LNCAP (cell line): ENCODE results near the gene NME7.

Experiments
- TF ChIP-seq, protein P1 (sequence below): fragments of 450-650 bp; IDR thresholded peaks from 2 replicates; pipeline ENCODE4 v1.5.1; 2017; ENCODE audit warnings: mild to moderate bottlenecking

The NME7 gene

DNA sequence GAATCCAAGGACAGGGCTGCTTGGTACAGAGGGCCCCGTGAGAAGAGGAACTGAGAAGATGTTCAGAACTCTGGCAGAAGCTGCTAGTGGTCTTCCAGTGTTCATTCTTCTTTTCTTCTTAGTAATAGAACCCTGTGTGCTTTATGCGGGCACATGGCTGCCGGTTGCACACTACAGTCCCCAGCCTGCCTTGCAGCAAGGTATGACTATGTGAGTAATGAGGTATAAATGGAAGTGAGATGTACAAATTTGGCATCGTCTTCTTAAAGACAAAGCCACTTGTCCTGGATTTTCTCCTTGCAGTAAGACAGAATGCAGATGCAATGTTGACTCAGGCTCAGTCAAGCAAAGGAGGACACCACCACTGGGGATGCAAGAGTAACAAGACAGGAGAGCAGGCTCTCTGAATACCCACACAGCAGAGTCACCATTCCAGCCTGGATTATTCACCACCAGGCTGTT lies 276.1 kb downstream of the NME7 start:
- TF ChIP-seq, protein P1, sequence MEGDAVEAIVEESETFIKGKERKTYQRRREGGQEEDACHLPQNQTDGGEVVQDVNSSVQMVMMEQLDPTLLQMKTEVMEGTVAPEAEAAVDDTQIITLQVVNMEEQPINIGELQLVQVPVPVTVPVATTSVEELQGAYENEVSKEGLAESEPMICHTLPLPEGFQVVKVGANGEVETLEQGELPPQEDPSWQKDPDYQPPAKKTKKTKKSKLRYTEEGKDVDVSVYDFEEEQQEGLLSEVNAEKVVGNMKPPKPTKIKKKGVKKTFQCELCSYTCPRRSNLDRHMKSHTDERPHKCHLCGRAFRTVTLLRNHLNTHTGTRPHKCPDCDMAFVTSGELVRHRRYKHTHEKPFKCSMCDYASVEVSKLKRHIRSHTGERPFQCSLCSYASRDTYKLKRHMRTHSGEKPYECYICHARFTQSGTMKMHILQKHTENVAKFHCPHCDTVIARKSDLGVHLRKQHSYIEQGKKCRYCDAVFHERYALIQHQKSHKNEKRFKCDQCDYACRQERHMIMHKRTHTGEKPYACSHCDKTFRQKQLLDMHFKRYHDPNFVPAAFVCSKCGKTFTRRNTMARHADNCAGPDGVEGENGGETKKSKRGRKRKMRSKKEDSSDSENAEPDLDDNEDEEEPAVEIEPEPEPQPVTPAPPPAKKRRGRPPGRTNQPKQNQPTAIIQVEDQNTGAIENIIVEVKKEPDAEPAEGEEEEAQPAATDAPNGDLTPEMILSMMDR: no peak

DNA sequence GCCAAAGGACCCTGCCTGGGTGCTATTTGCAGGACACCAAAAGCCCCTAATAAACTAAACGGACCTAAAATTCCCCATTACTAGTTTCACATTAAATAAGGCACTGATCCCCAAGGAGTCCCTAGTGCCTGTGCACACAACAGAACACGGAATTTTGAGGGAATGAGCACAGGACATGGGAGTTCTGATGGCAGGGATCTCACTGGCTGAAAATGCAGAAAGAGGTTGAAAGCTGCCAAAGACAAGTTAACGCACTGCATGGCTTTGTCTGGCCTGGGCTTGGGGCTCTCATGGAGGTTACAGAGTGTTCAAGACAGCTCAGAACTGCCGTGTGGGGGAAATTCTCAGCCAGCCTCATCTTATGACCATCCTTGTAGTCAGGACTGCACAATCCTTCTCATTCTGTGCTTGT lies 276.7 kb downstream of the NME7 start:
- TF ChIP-seq, protein P1: no peak

DNA sequence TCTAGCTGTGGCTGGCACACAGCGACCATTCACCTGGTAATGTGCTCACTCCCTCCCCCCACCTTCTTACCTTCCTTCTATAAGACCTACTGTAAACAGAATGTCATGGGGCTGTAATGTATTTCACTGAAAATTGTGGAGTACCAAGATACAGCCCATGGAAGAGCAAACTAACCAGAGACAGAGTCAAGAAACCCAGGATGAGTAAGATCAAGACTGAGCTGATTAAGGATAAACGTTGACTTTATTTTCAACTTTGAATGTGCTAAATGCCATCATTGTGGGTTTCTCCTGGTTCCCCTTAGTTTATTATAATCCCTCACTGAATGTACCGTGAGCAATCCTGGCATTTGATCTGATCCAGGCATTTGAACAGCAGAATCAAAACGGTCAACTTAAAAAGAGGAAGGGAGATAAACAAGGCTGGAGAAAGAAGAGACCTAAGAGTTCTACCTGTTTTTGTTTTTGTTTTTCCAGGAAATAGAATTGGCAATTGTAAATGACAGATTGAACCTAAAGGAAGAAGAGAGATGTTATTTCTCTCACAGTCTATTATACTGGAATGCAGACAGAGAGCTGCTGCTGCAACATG lies 277.2 kb downstream of the NME7 start:
- TF ChIP-seq, protein P1: no peak

DNA sequence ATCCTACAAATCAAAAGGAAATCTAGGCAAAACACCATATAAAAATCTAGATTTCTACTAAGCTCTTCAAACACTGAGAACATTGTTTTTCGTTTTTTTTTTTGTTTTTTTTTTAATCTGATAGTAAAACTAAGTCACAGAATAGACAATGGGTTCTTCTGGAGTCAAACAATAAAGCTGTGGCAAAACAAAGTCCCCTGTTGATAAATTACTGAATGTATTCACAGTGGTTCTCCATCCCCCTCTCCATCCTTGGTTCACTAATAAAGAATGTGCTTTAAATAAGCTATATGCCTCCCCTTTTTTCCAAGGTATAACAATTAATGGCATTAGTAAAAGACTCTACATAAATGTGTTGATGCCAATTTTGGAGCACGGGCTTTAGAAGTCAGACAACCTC lies 277.8 kb downstream of the NME7 start:
- TF ChIP-seq, protein P1: no peak

DNA sequence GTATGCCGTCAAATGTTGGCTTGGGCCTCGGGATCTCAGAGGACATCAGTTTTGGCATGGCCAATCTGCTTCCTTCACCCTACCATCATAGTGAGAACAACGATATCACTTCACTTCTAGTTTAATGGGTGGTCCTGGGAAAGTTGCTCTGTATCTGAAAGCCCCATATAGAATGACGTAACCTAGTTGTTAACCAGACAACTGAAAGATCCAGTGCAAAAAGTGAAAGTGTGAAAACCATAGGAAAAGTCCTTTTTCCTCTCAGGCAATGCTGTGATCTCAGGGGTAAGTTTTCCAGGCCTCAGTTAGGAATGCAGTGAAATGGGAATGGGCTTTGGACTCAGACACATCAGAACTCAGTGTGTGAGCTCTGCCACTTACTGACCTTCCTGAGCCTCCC lies 279.7 kb downstream of the NME7 start:
- TF ChIP-seq, protein P1: no peak

DNA sequence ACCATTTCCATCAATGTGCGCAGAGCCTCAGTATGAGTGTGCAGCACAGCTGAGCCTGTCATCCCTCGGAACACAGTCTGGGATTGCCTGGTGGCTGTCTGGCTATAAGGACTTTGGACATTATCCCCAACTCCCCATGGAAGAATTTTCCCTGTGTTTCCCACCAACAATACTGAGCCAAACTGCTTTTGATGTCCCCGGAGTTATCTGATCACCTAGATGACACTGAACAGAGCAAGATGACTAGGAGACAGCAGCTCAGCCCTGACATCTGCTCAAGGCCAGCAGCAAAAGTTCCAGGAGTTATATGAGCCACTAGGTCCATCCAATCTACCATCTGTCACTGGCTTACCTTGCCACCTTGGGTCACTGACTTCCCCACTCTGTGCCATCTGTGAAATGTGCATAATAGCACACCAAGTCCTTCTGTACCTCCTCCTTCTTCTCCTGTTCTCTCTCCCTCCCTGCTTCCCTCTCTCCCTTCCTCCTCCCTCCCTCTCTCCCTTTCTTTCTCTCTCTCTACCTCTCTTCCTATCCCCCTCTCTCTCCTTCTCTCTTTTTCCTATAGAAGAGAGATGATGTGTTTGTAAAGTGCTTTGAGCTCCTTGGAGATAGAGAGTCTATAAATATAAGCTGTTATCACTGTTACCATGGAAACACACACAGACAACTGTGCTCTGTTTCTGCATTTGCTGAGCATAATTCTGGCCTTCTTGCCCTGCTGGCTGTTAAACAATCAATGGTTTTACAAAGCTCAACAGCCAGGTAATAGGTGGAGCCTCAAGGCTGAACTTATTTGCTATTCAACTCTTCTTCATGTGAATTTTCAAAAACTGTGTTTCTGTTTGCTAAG lies 280.8 kb downstream of the NME7 start:
- TF ChIP-seq, protein P1: no peak

DNA sequence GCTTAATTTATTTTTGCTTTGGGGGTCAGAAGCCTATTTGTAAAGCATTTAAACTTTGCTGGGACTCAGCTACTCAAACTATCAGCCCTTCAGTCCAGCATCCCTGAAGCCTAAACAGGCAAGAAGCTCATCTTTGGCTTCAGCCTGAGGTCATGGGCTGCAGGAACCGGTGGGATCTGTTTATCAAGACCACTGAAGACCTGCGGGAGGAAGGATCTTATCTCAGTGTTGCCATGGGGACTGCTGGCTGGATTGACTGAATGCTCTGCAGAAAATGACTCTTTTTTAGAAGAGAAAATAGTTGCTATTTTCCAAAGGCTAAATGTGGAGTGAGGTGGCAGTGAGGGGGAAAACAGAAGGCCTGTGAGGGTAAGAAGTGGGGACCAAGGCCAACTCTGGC lies 281.7 kb downstream of the NME7 start:
- TF ChIP-seq, protein P1: no peak
